OCI-LY7 (cell line): Measurements from ENCODE around the gene IGFBP1. TPM values are rescaled to one million over a fixed set of nuclear protein-coding genes. Genes with fewer than 3 reads are reported as not detected.

Experiments used
- BruUV-seq: library from RNA; stranded (reverse); fragments of 400-500 nt; replicated peaks from 2 replicates; lab custom pipeline; 2021; lab: Mats Ljungman, UMichigan
- CTCF ChIA-PET: fragments of 300-600 bp; sonication (Branson Sonifier 250); formaldehyde crosslinking; loops from one replicate; lab custom pipeline; 2022; ENCODE audit warnings: antibody characterized with exemption; ENCODE audit not compliant: unreplicated experiment; lab: Charles Lee
- POLR2A ChIA-PET: fragments of 300-600 bp; sonication (Branson Sonifier 250); formaldehyde crosslinking; loops from one replicate; lab custom pipeline; 2022; ENCODE audit warnings: antibody characterized with exemption; lab: Charles Lee
- DNase-seq: peaks from one replicate; pipeline ENCODE4 v3.0.0-alpha.2; 2015; ENCODE audit warnings: low spot score
- H2AFZ ChIP-seq: fragments of 200-600 bp; sonication (generic), shearing (Covaris generic); 2 replicates; pipeline ENCODE4 v1.6.1; 2014; ENCODE audit warnings: mild to moderate bottlenecking, antibody characterized with exemption, low read length, moderate library complexity
- H3K27ac ChIP-seq: fragments of 200-600 bp; sonication (generic); 2 replicates; pipeline ENCODE4 v1.5.1; 2014; ENCODE audit warnings: mixed run types, low read depth, mild to moderate bottlenecking, moderate library complexity, low read length, inconsistent platforms; ENCODE audit not compliant: poor library complexity, severe bottlenecking
- H3K36me3 ChIP-seq: fragments of 200-600 bp; sonication (generic); 2 replicates; pipeline ENCODE4 v1.6.1; 2014; ENCODE audit warnings: mild to moderate bottlenecking, antibody characterized with exemption, low read length, moderate library complexity, mixed read lengths; ENCODE audit not compliant: insufficient read depth
- H3K4me1 ChIP-seq: fragments of 200-600 bp; sonication (generic); 2 replicates; pipeline ENCODE4 v1.5.1; 2014; ENCODE audit warnings: mild to moderate bottlenecking, low read length; ENCODE audit not compliant: insufficient read depth, poor library complexity, severe bottlenecking
- H3K4me2 ChIP-seq: fragments of 200-600 bp; sonication (generic); 2 replicates; pipeline ENCODE4 v1.6.1; 2014; ENCODE audit warnings: mild to moderate bottlenecking, low read length
- H3K4me3 ChIP-seq: fragments of 200-600 bp; sonication (generic); 2 replicates; pipeline ENCODE4 v1.5.1; 2014; ENCODE audit warnings: mild to moderate bottlenecking, low read depth, low read length; ENCODE audit not compliant: poor library complexity, severe bottlenecking
- H3K79me2 ChIP-seq: fragments of 200-600 bp; sonication (generic); 2 replicates; pipeline ENCODE4 v1.6.1; 2016; ENCODE audit warnings: low read depth, mild to moderate bottlenecking, low read length, moderate library complexity, mixed read lengths; ENCODE audit not compliant: insufficient read depth
- H3K9me2 ChIP-seq: fragments of 200-600 bp; sonication (generic); 2 replicates; pipeline ENCODE4 v1.6.1; 2016; ENCODE audit warnings: mild to moderate bottlenecking, low read length, mixed read lengths; ENCODE audit not compliant: insufficient read depth
- H3K9me3 ChIP-seq: fragments of 200-600 bp; sonication (generic); 2 replicates; pipeline ENCODE4 v1.6.1; 2014; ENCODE audit warnings: mild to moderate bottlenecking, mixed run types, low read length, mixed read lengths
- H4K20me1 ChIP-seq: fragments of 200-600 bp; sonication (generic); 2 replicates; pipeline ENCODE4 v1.6.1; 2014; ENCODE audit warnings: mild to moderate bottlenecking, antibody characterized with exemption, low read length, moderate library complexity, mixed read lengths; ENCODE audit not compliant: insufficient read depth
- CTCF ChIP-seq: fragments of 200-600 bp; sonication (generic); conservative IDR thresholded peaks from 2 replicates; pipeline ENCODE4 v1.5.1; 2014; ENCODE audit warnings: mild to moderate bottlenecking, antibody characterized with exemption, low read length, moderate library complexity, mixed read lengths
- EZH2phosphoT487 ChIP-seq: fragments of 200-600 bp; sonication (generic); IDR thresholded peaks from 2 replicates; pipeline ENCODE4 v1.6.1; 2018; ENCODE audit warnings: low read depth, borderline replicate concordance, mild to moderate bottlenecking, mixed run types, antibody characterized with exemption, low read length, moderate library complexity, mixed read lengths
- intact Hi-C: fragments of 100-400 bp; cut with micrococcal nuclease; formaldehyde crosslinking; loops from one replicate; pipeline ENCODE4 v1.10.0; 2022; ENCODE audit not compliant: unreplicated experiment
- total RNA-seq, 2 experiments: library from RNA; depleted of rRNA in 1 of 2; stranded (reverse); fragments of >200 nt in 1 of 2; shearing (Covaris generic) in 1 of 2; gene quantifications; 2 replicates each; pipeline ENCODE4 v1.2.3, GENCODE V29; 2014 to 2022

The IGFBP1 gene
- total RNA-seq, 2 experiments from 2014 or later = not detected

GRCh38 chr7:45890902-45891461, 2.7 kb downstream of the IGFBP1 start:
- Histone ChIP-seq H3K9me2 (no peaks in the 10 kb centered on the region), H3K9me3 (no peaks in the 10 kb centered on the region), H3K4me1 (no peaks in the 10 kb centered on the region), H3K79me2 (no peaks in the 10 kb centered on the region), H3K27ac (no peak overlapping the region), H4K20me1 (no peaks in the 10 kb centered on the region), H3K4me3 (no peak overlapping the region), H3K36me3 (no peaks in the 10 kb centered on the region), H2AFZ (no peak overlapping the region), H3K4me2 (no peak overlapping the region)
- TF ChIP-seq CTCF = peak; percentile 93
- no peak for TF ChIP-seq EZH2phosphoT487
- intact Hi-C loops = no loop called here
- POLR2A ChIA-PET = interaction anchor here (0.7 kb wide), 1 partner anchor 504 kb away, joined by 3 read pairs; no protein-coding TSS in a partner anchor
- DNase-seq = peak; percentile 41
- CTCF ChIA-PET = no interaction called here
- BruUV-seq = no TSS peak

- H3K4me1 ChIP-seq = no peaks in the 10 kb centered on the region
- H2AFZ ChIP-seq = no peak overlapping the region
- CTCF ChIA-PET = no interaction called here
- H3K79me2 ChIP-seq = no peaks in the 10 kb centered on the region
- POLR2A ChIA-PET = interaction anchor here (0.6 to 0.7 kb wide), 2 partner anchors 53 to 503 kb away, joined by 3 read pairs; no protein-coding TSS in a partner anchor
- TF ChIP-seq EZH2phosphoT487 = no peak
- TF ChIP-seq CTCF = peak; percentile 2; the same call in 1 of the 2 replicates
- H4K20me1 ChIP-seq = no peaks in the 10 kb centered on the region
- no TSS peak for BruUV-seq
- no peak overlapping the region for H3K27ac ChIP-seq
- H3K36me3 ChIP-seq = no peaks in the 10 kb centered on the region
- no peak for DNase-seq
- H3K4me3 ChIP-seq = no peak overlapping the region
- intact Hi-C loops = no loop called here
- H3K9me3 ChIP-seq = no peaks in the 10 kb centered on the region
- no peak overlapping the region for H3K4me2 ChIP-seq
- H3K9me2 ChIP-seq = no peaks in the 10 kb centered on the region
These were observed 3.4 kb downstream of the IGFBP1 start for GRCh38 chr7:45891462-45892402.
